NOMO-1 treated with dmso at 0.1 percent for 144 hours (cell line): ENCODE results near the gene MYH6.

Experiments used
- DNase-seq: peaks from one replicate; lab custom pipeline; 2025; ENCODE audit not compliant: unreplicated experiment; lab: John Stamatoyannopoulos, UW

The MYH6 gene

GRCh38 chr14:23379366-23380196 lies 28.5 kb downstream of the MYH6 start:
- DNase-seq, result no peak

GRCh38 chr14:23378612-23379220 lies 29.4 kb downstream of the MYH6 start:
- DNase-seq, result no peak

- DNase-seq, result no peak
Measured at GRCh38 chr14:23377573-23378563, 30.2 kb downstream of the MYH6 start.

- no peak for DNase-seq
Measured at GRCh38 chr14:23377198-23377550, 30.9 kb downstream of the MYH6 start.

GRCh38 chr14:23376482-23377197 lies 31.4 kb downstream of the MYH6 start, which contains the start of gene CMTM5:
Gene CMTM5, plus strand, starts transcription at chr14:23377046. Its CDS starts 206 bp downstream, at chr14:23377252.
- DNase-seq, result no peak

- no peak for DNase-seq
Measured at GRCh38 chr14:23375527-23376251, 32.4 kb downstream of the MYH6 start.

- DNase-seq, result no peak
Measured at GRCh38 chr14:23373041-23373440, 35.0 kb downstream of the MYH6 start.

GRCh38 chr14:23372509-23372908 lies 35.6 kb downstream of the MYH6 start, which contains the start of gene IL25:
Gene IL25, plus strand, starts transcription at chr14:23372809.
- no peak for DNase-seq

- DNase-seq, result no peak
Measured at GRCh38 chr14:23371865-23372264, 36.2 kb downstream of the MYH6 start.

GRCh38 chr14:23370221-23370620 lies 37.9 kb downstream of the MYH6 start:
- DNase-seq, result no peak

GRCh38 chr14:23366426-23366921 lies 41.6 kb downstream of the MYH6 start:
- no peak for DNase-seq

- DNase-seq, result no peak
Measured at GRCh38 chr14:23365732-23366425, 42.2 kb downstream of the MYH6 start.

GRCh38 chr14:23365036-23365731 lies 42.9 kb downstream of the MYH6 start, which contains the start of gene EFS:
Gene EFS, minus strand, starts transcription at chr14:23365172. Its CDS starts 147 bp downstream, at chr14:23365025.
- DNase-seq, result no peak

GRCh38 chr14:23364164-23365035 lies 43.7 kb downstream of the MYH6 start:
- DNase-seq, result no peak

- DNase-seq, result no peak
Measured at GRCh38 chr14:23362200-23362599, 45.9 kb downstream of the MYH6 start.

- DNase-seq, result no peak
Measured at GRCh38 chr14:23361763-23362162, 46.3 kb downstream of the MYH6 start.

- DNase-seq, result no peak
Measured at GRCh38 chr14:23361320-23361719, 46.8 kb downstream of the MYH6 start.
